ENCODE data around the gene MAPK8IP2.
"Not testable (repeated sequence)": the region's sequence is repeated elsewhere in the genome, so short reads cannot be mapped to it uniquely, and the experiment has no call there.

Gene MAPK8IP2

GRCh38 chr22:50641696-50642607, 41.4 kb downstream of the MAPK8IP2 start:
- no peak for DNase-seq

GRCh38 chr22:50643021-50643820, 42.6 kb downstream of the MAPK8IP2 start:
- not testable (repeated sequence) for DNase-seq

- DNase-seq = not testable (repeated sequence)
Measured at GRCh38 chr22:50643821-50644101, 43.2 kb downstream of the MAPK8IP2 start.

- DNase-seq = no peak
Measured at GRCh38 chr22:50653256-50653655, 52.7 kb downstream of the MAPK8IP2 start.

- not testable (repeated sequence) for DNase-seq
Measured at GRCh38 chr22:50654664-50655063, 54.1 kb downstream of the MAPK8IP2 start.

GRCh38 chr22:50656122-50657070, 55.8 kb downstream of the MAPK8IP2 start:
- DNase-seq = no peak

GRCh38 chr22:50657925-50658324, 57.3 kb downstream of the MAPK8IP2 start:
- DNase-seq = no peak

- DNase-seq = not testable (repeated sequence)
Measured at GRCh38 chr22:50659711-50660110, 59.1 kb downstream of the MAPK8IP2 start.

- no peak for DNase-seq
Measured at GRCh38 chr22:50660306-50660705, 59.7 kb downstream of the MAPK8IP2 start.

Measured in NCI-H146 (cell line).